ENCODE data around the gene APBA3.

Gene APBA3

GRCh38 chr19:3716147-3716668, 45.3 kb downstream of the APBA3 start:
- no peak for DNase-seq (ENCODE audit: low read depth)

GRCh38 chr19:3712663-3713611, 48.6 kb downstream of the APBA3 start:
- DNase-seq (ENCODE audit: low read depth): no peak

GRCh38 chr19:3710265-3710812, 51.2 kb downstream of the APBA3 start:
- DNase-seq (ENCODE audit: low read depth): no peak

DNA sequence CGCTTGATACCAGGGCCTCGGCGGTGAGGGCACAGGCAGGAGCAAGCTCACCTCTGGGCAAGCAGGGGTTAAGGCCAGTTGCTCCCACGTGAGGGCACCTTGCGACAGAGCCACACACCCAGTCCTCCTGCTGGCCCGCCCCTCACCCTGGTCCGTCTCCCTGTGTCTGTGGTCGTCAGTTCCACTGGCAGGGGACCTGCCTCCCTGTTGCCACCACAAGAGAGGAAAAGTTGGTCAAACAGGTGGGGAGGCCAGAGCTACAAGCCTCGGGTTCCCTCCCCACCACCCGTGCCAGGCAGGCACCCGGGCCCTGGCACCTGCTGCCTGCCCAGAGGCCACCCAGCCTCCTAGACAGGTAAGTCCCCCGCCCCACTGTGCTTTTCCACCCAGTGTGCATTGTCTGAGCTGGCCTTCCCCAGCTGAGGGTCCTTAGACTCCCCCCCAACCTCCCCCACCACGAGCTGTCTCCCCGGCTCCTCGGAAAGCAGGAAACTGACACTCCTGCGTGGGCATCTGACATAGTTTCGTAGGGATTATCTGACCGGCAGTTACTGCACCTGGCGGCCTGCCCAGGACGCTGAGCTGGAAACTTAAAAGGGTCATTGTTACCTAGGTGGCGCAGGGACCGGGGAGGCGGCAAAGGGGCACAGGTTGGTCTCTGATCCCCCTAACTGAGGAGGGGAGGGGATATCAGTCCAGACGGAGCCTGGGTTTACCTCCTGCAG, 53.1 kb downstream of the APBA3 start, which contains the start of gene TJP3:
TJP3 (plus strand) TSS at position 178 of the 725 bp plus-strand sequence. CDS start 20,049 bp downstream, outside the sequence.
- no peak for DNase-seq (ENCODE audit: low read depth)

- DNase-seq (ENCODE audit: low read depth): no peak
Observed at GRCh38 chr19:3707868-3708206, 53.7 kb downstream of the APBA3 start.

DNA sequence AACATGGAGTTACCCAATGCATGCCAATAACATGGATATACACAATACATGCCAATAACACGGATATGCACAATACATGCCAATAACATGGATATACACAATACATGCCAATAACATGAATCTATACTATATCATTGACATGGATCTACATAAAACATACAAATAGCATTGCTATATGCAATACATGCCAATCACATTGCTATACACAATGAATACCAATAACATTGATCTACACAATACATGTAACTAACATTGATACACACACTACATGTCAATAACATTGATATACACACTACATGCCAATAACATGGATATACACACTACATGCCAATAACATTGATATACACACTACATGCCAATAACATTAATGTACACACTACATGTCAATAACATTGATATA, 60.3 kb downstream of the APBA3 start:
- DNase-seq (ENCODE audit: low read depth): no peak
